Suprapubic skin (tissue), 4 donors: ENCODE measurements around the gene CYP51A1. TPM values are rescaled to one million over a fixed set of nuclear protein-coding genes. Genes with fewer than 3 reads are reported as not detected.

ENCODE experiments used
- DNase-seq, 2 donors: peaks; one replicate each; pipeline ENCODE4 v3.0.0-alpha.2; 2019; ENCODE audit warnings: low spot score in 2 of 2
- H3K27ac ChIP-seq: fragments of 200-600 bp; sonication (generic); one replicate; pipeline ENCODE4 v1.5.1; 2019
- H3K27me3 ChIP-seq: fragments of 200-600 bp; sonication (generic); one replicate; pipeline ENCODE4 v1.5.1; 2019
- H3K36me3 ChIP-seq: fragments of 200-600 bp; sonication (generic); one replicate; pipeline ENCODE4 v1.5.1; 2019
- H3K4me1 ChIP-seq: fragments of 200-600 bp; sonication (generic); one replicate; pipeline ENCODE4 v1.5.1; 2019
- H3K4me3 ChIP-seq: fragments of 200-600 bp; sonication (generic); one replicate; pipeline ENCODE4 v1.5.1; 2019; ENCODE audit warnings: mild to moderate bottlenecking
- H3K9me3 ChIP-seq: fragments of 200-600 bp; sonication (generic); one replicate; pipeline ENCODE4 v1.5.1; 2019
- EP300 ChIP-seq: sonication (generic); formaldehyde crosslinking; IDR thresholded peaks from one replicate; pipeline ENCODE4 v1.6.1; 2017; ENCODE audit warnings: antibody characterized with exemption
- POLR2A ChIP-seq, 2 donors: fragments of 450-650 bp; IDR thresholded peaks; one replicate each; pipeline ENCODE4 v1.6.1; 2017; ENCODE audit warnings: antibody characterized with exemption in 2 of 2, mild to moderate bottlenecking in 2 of 2, moderate library complexity in 2 of 2
- POLR2AphosphoS5 ChIP-seq, 3 donors: sonication (generic); formaldehyde crosslinking; IDR thresholded peaks; one replicate each; pipeline ENCODE4 v1.6.1; 2017; ENCODE audit warnings: antibody characterized with exemption in 3 of 3
- WGBS: methylation state at CpG from one replicate; pipeline ENCODE4 v1.1.5; 2018; 5-methylcytosine and 5-hydroxymethylcytosine counted together
- total RNA-seq, 4 donors: library from RNA; depleted of rRNA; stranded (reverse); fragments of >200 nt; gene quantifications; one replicate each; pipeline ENCODE4 v1.1.0, GENCODE V29; 2016
- TF ChIP-seq, protein P1 (sequence below), 2 donors: fragments of 200-600 bp in 1 of 2; fragments of 450-650 bp in 1 of 2; sonication (generic) in 1 of 2; IDR thresholded peaks; one replicate each; pipeline ENCODE4 v1.5.1; 2016 to 2019; ENCODE audit warnings: antibody characterized with exemption in 2 of 2, mild to moderate bottlenecking in 1 of 2, moderate library complexity in 1 of 2

The CYP51A1 gene
- total RNA-seq, 4 donors from 2014 or later, result 18.1 to 88.0 (median 52.2) TPM

DNA sequence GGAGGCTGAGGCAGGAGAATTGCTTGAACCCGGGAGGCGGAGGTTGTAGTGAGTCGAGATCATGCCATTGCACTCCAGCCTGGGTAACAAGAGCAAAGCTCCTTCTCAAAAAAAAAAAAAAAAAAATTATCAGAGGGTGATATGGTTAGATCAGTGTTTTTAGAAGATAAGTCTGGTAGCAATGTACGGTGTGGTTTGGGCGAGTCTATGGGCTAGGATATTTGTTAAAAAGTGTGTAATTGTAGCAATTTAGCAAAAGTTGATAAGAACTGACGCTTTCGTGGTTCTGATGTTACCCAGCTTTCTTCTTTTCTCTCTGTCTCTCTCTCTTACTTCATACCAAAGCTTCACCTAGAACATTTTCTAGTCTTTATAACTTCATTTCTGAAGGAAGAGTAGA, 6.9 kb upstream of the CYP51A1 start:
- no peaks in the 10 kb centered on the region for H3K4me1 ChIP-seq
- DNase-seq, result no peak
- no peaks in the 10 kb centered on the region for H3K9me3 ChIP-seq
- H3K27ac ChIP-seq, result no peak overlapping the region
- no peak overlapping the region for H3K4me3 ChIP-seq
- no peaks in the 10 kb centered on the region for H3K27me3 ChIP-seq
- H3K36me3 ChIP-seq, result no peaks in the 10 kb centered on the region
- TF ChIP-seq, protein P1, sequence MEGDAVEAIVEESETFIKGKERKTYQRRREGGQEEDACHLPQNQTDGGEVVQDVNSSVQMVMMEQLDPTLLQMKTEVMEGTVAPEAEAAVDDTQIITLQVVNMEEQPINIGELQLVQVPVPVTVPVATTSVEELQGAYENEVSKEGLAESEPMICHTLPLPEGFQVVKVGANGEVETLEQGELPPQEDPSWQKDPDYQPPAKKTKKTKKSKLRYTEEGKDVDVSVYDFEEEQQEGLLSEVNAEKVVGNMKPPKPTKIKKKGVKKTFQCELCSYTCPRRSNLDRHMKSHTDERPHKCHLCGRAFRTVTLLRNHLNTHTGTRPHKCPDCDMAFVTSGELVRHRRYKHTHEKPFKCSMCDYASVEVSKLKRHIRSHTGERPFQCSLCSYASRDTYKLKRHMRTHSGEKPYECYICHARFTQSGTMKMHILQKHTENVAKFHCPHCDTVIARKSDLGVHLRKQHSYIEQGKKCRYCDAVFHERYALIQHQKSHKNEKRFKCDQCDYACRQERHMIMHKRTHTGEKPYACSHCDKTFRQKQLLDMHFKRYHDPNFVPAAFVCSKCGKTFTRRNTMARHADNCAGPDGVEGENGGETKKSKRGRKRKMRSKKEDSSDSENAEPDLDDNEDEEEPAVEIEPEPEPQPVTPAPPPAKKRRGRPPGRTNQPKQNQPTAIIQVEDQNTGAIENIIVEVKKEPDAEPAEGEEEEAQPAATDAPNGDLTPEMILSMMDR (IDR thresholded peaks at IDR 0.05), result no peak
- TF ChIP-seq POLR2A (IDR thresholded peaks at IDR 0.05), result no peak
- TF ChIP-seq POLR2AphosphoS5 (IDR thresholded peaks at IDR 0.05), result no peak
- WGBS, result 96% methylated on average over 7 of the region's 7 CpGs

- Histone ChIP-seq H3K27ac (no peak overlapping the region), H3K27me3 (no peaks in the 10 kb centered on the region), H3K36me3 (no peaks in the 10 kb centered on the region), H3K9me3 (no peaks in the 10 kb centered on the region), H3K4me3 (no peak overlapping the region), H3K4me1 (peaks cover 22% of the 10 kb centered on the region)
- DNase-seq, result no peak
- WGBS, result 49% methylated on average over 2 of the region's 2 CpGs
- no peak for TF ChIP-seq EP300
- TF ChIP-seq POLR2A (IDR thresholded peaks at IDR 0.05), result no peak
- no peak for TF ChIP-seq POLR2AphosphoS5 (IDR thresholded peaks at IDR 0.05)
- TF ChIP-seq, protein P1 (IDR thresholded peaks at IDR 0.05), result no peak
Observed at GRCh38 chr7:92137557-92137956, 3.3 kb upstream of the CYP51A1 start.

DNA sequence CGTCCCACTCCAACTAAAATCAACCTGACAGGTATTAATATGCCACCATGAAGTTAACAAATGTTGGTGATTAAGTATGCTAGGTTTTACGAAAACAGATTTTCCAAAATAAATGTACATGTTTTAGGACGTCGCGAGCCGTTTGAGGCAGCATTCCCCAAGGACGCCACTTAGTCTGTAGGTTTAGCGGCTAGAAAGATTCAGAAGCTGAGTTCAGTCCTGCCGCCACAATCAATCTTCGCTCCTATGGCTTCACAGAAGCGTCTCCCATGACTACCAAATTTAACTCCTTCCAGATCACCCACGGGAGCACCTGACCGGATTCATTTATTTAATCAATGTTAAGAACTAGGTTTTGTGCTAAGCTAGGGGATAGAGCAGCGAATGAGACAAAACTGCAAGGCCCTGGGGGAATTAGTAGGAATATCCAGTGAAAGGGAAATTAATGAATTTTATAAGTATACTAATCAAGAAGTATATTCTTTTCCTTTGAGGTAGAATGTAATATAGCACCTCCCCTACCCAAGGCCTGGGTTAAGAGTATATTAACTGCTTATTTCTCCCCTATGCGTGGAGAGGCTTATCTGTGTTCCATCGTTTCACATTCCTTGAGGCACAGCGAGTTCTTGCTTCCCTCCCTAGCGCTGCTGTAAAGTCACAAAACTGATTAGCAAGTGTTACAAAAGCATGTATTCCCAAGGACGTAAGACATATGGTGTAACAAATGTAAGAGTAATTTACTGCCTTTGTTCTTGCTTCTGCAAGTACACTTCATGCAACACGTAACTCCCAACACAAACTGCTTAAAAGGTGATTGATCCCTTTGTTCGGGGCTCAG, 994 bp upstream of the CYP51A1 start:
- TF ChIP-seq, protein P1 (IDR thresholded peaks at IDR 0.05), result no peak
- no peak for TF ChIP-seq EP300
- no peak for TF ChIP-seq POLR2A (IDR thresholded peaks at IDR 0.05)
- no peak for TF ChIP-seq POLR2AphosphoS5 (IDR thresholded peaks at IDR 0.05)
- no peaks in the 10 kb centered on the region for H3K27me3 ChIP-seq
- peak overlapping the region; percentile 96 for H3K27ac ChIP-seq
- peaks cover 31% of the 10 kb centered on the region for H3K4me1 ChIP-seq
- no peak for DNase-seq
- no peaks in the 10 kb centered on the region for H3K36me3 ChIP-seq
- 20% methylated on average over 21 of the region's 21 CpGs for WGBS
- no peaks in the 10 kb centered on the region for H3K9me3 ChIP-seq
- peak overlapping the region; percentile 98 for H3K4me3 ChIP-seq

- peak overlapping the region; percentile 96 for H3K27ac ChIP-seq
- no peaks in the 10 kb centered on the region for H3K27me3 ChIP-seq
- peak overlapping the region; percentile 98 for H3K4me3 ChIP-seq
- H3K36me3 ChIP-seq, result peaks cover 9% of the 10 kb centered on the region
- peak; percentile 85 to 88 for DNase-seq
- peaks cover 31% of the 10 kb centered on the region for H3K4me1 ChIP-seq
- TF ChIP-seq, protein P1 (IDR thresholded peaks at IDR 0.05), result peak; percentile 40 to 73
- TF ChIP-seq EP300, result no peak
- under 1% methylated on average over 34 of the region's 42 CpGs for WGBS
- no peaks in the 10 kb centered on the region for H3K9me3 ChIP-seq
Observed at GRCh38 chr7:92133737-92134270, 473 bp downstream of the CYP51A1 start.

DNA sequence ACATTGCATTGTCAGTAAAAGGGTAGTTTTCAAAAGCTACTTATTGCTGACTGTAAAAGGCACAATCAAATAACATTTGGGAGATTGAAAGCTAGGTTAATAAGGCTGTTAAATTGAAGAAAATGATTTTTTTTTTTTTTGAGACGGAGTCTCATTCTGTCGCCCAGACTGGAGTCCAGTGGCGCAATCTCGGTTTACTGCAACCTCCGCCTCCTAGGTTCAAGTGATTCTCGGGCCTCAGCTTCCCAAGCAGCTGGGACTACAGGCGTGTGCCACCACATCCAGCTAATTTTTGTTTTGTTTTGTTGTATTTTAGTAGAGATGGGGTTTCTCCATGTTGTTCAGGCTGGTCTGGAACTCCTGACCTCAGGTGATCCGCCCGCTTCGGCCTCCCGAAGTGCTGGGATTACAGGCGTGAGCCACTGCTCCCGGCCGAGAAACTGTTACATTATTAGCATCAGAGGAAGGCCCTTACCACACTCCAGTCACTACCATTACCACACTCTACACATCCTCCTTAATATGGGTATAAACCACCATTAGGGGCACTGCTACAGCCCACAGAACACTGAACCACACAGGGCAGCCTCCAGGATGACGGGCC, 1.0 kb downstream of the CYP51A1 start:
- no peak for DNase-seq
- H3K27ac ChIP-seq, result peak overlapping the region; percentile 96
- 46% methylated on average over 15 of the region's 15 CpGs for WGBS

More for the DNA sequence above, 1.0 kb downstream of the CYP51A1 start:
- TF ChIP-seq, protein P1 (IDR thresholded peaks at IDR 0.05), result no peak
- TF ChIP-seq POLR2AphosphoS5 (IDR thresholded peaks at IDR 0.05) (no peak), POLR2A (IDR thresholded peaks at IDR 0.05) (no peak), EP300 (no peak)
- Histone ChIP-seq H3K9me3 (no peaks in the 10 kb centered on the region), H3K4me3 (peak overlapping the region; percentile 98), H3K36me3 (peaks cover 15% of the 10 kb centered on the region), H3K4me1 (peaks cover 31% of the 10 kb centered on the region), H3K27me3 (no peaks in the 10 kb centered on the region)
